ENCODE measurements around the gene PROK2.

The PROK2 gene

DNA sequence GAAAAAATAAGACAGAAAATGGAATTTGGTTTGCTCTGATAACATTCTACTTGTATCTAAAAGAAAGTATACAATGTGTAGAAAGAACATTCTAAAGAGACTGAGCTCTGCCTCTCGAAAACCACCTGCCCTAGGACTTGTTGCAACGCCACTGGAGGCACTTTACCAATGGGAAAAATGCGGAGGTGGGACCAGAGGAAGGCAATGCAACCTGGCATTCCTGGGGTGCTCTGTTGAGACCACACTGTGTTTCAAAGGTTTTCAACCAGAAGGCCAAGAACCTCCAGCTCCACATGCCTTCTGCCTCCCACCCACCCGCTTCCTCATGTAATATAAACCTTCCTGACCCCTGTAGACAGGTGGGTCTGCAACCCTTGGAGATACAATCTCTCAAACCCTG is 4.5 kb downstream of the PROK2 start:
- H3K4me3 ChIP-seq (ENCODE audit: low read length): no peak overlapping the region
- no peak for DNase-seq (ENCODE audit: low read depth)
- TF ChIP-seq, protein P1, sequence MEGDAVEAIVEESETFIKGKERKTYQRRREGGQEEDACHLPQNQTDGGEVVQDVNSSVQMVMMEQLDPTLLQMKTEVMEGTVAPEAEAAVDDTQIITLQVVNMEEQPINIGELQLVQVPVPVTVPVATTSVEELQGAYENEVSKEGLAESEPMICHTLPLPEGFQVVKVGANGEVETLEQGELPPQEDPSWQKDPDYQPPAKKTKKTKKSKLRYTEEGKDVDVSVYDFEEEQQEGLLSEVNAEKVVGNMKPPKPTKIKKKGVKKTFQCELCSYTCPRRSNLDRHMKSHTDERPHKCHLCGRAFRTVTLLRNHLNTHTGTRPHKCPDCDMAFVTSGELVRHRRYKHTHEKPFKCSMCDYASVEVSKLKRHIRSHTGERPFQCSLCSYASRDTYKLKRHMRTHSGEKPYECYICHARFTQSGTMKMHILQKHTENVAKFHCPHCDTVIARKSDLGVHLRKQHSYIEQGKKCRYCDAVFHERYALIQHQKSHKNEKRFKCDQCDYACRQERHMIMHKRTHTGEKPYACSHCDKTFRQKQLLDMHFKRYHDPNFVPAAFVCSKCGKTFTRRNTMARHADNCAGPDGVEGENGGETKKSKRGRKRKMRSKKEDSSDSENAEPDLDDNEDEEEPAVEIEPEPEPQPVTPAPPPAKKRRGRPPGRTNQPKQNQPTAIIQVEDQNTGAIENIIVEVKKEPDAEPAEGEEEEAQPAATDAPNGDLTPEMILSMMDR (conservative IDR thresholded peaks at IDR 0.05; ENCODE audit: low read length): no peak

GRCh38 chr3:71779674-71780377 is 5.1 kb downstream of the PROK2 start:
- DNase-seq (ENCODE audit: low read depth): no peak
- TF ChIP-seq, protein P1 (conservative IDR thresholded peaks at IDR 0.05; ENCODE audit: low read length): no peak
- H3K4me3 ChIP-seq (ENCODE audit: low read length): no peak overlapping the region

GRCh38 chr3:71778353-71778752 is 6.6 kb downstream of the PROK2 start:
- TF ChIP-seq, protein P1 (conservative IDR thresholded peaks at IDR 0.05; ENCODE audit: low read length): no peak
- no peak for DNase-seq (ENCODE audit: low read depth)
- no peak overlapping the region for H3K4me3 ChIP-seq (ENCODE audit: low read length)

DNA sequence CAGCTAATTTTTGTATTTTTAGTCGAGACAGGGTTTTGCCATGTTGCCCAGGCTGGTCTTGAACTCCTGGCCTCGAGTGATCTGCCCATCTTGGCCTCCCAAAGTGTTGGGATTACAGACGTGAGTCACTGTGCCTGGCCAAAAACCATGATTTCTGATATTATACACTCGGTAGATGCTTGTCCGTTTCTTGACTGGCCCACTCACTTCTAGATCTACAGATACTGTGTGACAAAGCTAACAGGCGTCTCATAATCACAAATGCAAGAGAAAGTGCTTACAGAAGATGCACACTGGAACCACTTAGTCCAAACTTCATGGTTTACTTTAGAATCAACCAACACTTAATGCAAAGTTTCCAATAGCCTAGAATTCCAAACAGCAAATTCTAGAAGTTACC is 8.4 kb downstream of the PROK2 start:
- no peak for DNase-seq (ENCODE audit: low read depth)
- TF ChIP-seq, protein P1 (conservative IDR thresholded peaks at IDR 0.05; ENCODE audit: low read length): no peak
- H3K4me3 ChIP-seq (ENCODE audit: low read length): no peak overlapping the region

GRCh38 chr3:71771884-71772283 is 13.1 kb downstream of the PROK2 start:
- TF ChIP-seq, protein P1 (conservative IDR thresholded peaks at IDR 0.05; ENCODE audit: low read length): no peak
- no peak for DNase-seq (ENCODE audit: low read depth)
- H3K4me3 ChIP-seq (ENCODE audit: low read length): no peak overlapping the region

- TF ChIP-seq, protein P1 (conservative IDR thresholded peaks at IDR 0.05; ENCODE audit: low read length): no peak
- DNase-seq (ENCODE audit: low read depth): no peak
Observed at GRCh38 chr3:71771126-71771525, 13.8 kb downstream of the PROK2 start.

DNA sequence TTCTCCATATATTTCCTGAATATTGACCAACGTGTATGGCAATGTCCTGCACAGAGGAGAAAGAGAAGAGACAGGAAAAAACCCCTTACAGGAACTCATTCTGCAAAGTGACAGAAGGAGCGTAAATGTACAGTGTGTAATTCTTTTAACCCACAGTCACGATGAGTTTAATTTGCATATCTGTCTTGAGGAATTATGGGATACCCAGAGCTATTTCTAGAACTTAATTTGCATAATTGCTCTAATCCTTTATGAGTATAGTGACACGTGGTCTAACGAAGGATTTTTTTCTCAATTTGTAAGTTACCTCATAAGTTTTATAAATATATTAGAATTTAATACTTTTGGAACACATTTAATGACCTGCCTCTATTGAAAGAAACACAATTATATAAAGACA is 21.5 kb downstream of the PROK2 start:
- TF ChIP-seq, protein P1 (conservative IDR thresholded peaks at IDR 0.05; ENCODE audit: low read length): no peak
- no peak for DNase-seq (ENCODE audit: low read depth)
- no peak overlapping the region for H3K4me3 ChIP-seq (ENCODE audit: low read length)

More at GRCh38 chr3:71771126-71771525, 13.8 kb downstream of the PROK2 start:
- no peak overlapping the region for H3K4me3 ChIP-seq (ENCODE audit: low read length)
